Smooth muscle cell (in vitro differentiated cells): ENCODE results near the gene RARG. TPM values are rescaled to one million over a fixed set of nuclear protein-coding genes. Genes with fewer than 3 reads are reported as not detected.
"Not testable (repeated sequence)": the region's sequence is repeated elsewhere in the genome, so short reads cannot be mapped to it uniquely, and the experiment has no call there.

Source experiments
- DNase-seq: peaks from one replicate; lab custom pipeline; 2025; ENCODE audit not compliant: unreplicated experiment; lab: John Stamatoyannopoulos, UW
- H2AFZ ChIP-seq: fragments of 200-600 bp; sonication (generic); 2 replicates; pipeline ENCODE4 v1.6.0; 2016; ENCODE audit warnings: antibody characterized with exemption, low read depth, mild to moderate bottlenecking
- H3F3A ChIP-seq: fragments of 200-600 bp; sonication (generic); 2 replicates; pipeline ENCODE4 v1.6.0; 2017; ENCODE audit warnings: antibody characterized with exemption, low read depth
- H3K27ac ChIP-seq: fragments of 200-600 bp; sonication (generic); 2 replicates; pipeline ENCODE4 v1.5.1; 2016; ENCODE audit warnings: low read depth, mild to moderate bottlenecking
- H3K27me3 ChIP-seq: fragments of 200-600 bp; sonication (generic); 2 replicates; pipeline ENCODE4 v1.6.1; 2016; ENCODE audit warnings: low read depth, mild to moderate bottlenecking
- H3K36me3 ChIP-seq: fragments of 200-600 bp; sonication (generic); 2 replicates; pipeline ENCODE4 v1.5.1; 2016; ENCODE audit warnings: low read depth
- H3K4me1 ChIP-seq: fragments of 200-600 bp; sonication (generic); 2 replicates; pipeline ENCODE4 v1.5.1; 2016; ENCODE audit warnings: low read depth
- H3K4me2 ChIP-seq: fragments of 200-600 bp; sonication (generic); 2 replicates; pipeline ENCODE4 v1.6.0; 2016; ENCODE audit warnings: mild to moderate bottlenecking
- H3K4me3 ChIP-seq: fragments of 200-600 bp; sonication (generic); 2 replicates; pipeline ENCODE4 v1.5.1; 2016; ENCODE audit warnings: mild to moderate bottlenecking
- H3K79me2 ChIP-seq: fragments of 200-600 bp; sonication (generic); 2 replicates; pipeline ENCODE4 v1.6.0; 2016; ENCODE audit warnings: low read depth, mild to moderate bottlenecking
- H3K9ac ChIP-seq: fragments of 200-600 bp; sonication (generic); 2 replicates; pipeline ENCODE4 v1.6.0; 2016; ENCODE audit warnings: low read depth
- H3K9me3 ChIP-seq: fragments of 200-600 bp; sonication (generic); replicated peaks from 2 replicates; pipeline ENCODE4 v1.5.1; 2016; ENCODE audit warnings: low read depth
- H4K20me1 ChIP-seq: fragments of 200-600 bp; sonication (generic); 2 replicates; pipeline ENCODE4 v1.6.0; 2016; ENCODE audit warnings: low read depth
- WGBS: methylation state at CpG from one replicate; pipeline ENCODE4 v1.1.7; 2016; ENCODE audit warnings: low lambda C conversion rate; 5-methylcytosine and 5-hydroxymethylcytosine counted together
- polyA plus RNA-seq: library from polyadenylated mRNA; unstranded; fragments of >200 nt; fragmentation: Nextera tagmentation; extraction: Ambion mirVana; gene quantifications from 2 replicates; pipeline ENCODE4 v1.2.1, GENCODE V29; 2016
- total RNA-seq: library from RNA; depleted of rRNA; stranded (reverse); fragments of >200 nt; gene quantifications from 2 replicates; pipeline ENCODE4 v1.2.3, GENCODE V29; 2014
- TF ChIP-seq, protein P1 (sequence below): fragments of 200-600 bp; sonication (generic); IDR thresholded peaks from 2 replicates; pipeline ENCODE4 v1.5.1; 2017; ENCODE audit warnings: borderline replicate concordance, mild to moderate bottlenecking, antibody characterized with exemption; ENCODE audit not compliant: insufficient read depth, poor library complexity, severe bottlenecking

RARG gene
- total and polyA plus RNA-seq, 2 experiments from 2014 or later: 21.8 to 32.9 TPM

DNA sequence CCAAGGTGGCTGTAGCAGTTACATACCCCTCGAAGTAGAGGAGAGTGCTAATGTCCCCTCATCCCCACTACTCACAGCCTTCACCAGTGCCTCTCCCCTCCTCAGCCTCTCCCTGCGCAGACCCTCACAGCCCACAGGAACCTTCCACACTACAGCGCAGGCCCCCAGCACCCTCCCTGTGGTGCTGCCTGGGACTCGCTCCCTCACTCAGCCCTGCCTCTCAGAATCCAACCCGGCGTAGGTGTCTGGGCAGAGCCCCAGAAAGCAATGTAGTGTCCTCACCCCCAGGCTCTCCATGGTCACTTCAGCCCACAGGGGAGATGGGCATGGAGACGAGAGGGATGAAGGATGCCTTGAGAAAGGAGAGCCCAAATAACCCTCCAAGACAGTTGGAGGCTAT lies 62.4 kb downstream of the RARG start:
- Histone ChIP-seq H3F3A (no peaks in the 10 kb centered on the region), H3K4me2 (no peak overlapping the region), H3K36me3 (no peaks in the 10 kb centered on the region), H3K4me3 (no peak overlapping the region), H3K9ac (no peak overlapping the region), H3K4me1 (peaks cover under 1% of the 10 kb centered on the region), H3K79me2 (no peaks in the 10 kb centered on the region), H2AFZ (no peak overlapping the region), H3K27ac (no peak overlapping the region), H4K20me1 (no peaks in the 10 kb centered on the region), H3K9me3 (no peaks in the 10 kb centered on the region), H3K27me3 (no peaks in the 10 kb centered on the region)
- 98% methylated on average over 7 of the region's 7 CpGs for WGBS
- no peak for DNase-seq
- TF ChIP-seq, protein P1, sequence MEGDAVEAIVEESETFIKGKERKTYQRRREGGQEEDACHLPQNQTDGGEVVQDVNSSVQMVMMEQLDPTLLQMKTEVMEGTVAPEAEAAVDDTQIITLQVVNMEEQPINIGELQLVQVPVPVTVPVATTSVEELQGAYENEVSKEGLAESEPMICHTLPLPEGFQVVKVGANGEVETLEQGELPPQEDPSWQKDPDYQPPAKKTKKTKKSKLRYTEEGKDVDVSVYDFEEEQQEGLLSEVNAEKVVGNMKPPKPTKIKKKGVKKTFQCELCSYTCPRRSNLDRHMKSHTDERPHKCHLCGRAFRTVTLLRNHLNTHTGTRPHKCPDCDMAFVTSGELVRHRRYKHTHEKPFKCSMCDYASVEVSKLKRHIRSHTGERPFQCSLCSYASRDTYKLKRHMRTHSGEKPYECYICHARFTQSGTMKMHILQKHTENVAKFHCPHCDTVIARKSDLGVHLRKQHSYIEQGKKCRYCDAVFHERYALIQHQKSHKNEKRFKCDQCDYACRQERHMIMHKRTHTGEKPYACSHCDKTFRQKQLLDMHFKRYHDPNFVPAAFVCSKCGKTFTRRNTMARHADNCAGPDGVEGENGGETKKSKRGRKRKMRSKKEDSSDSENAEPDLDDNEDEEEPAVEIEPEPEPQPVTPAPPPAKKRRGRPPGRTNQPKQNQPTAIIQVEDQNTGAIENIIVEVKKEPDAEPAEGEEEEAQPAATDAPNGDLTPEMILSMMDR: no peak

DNA sequence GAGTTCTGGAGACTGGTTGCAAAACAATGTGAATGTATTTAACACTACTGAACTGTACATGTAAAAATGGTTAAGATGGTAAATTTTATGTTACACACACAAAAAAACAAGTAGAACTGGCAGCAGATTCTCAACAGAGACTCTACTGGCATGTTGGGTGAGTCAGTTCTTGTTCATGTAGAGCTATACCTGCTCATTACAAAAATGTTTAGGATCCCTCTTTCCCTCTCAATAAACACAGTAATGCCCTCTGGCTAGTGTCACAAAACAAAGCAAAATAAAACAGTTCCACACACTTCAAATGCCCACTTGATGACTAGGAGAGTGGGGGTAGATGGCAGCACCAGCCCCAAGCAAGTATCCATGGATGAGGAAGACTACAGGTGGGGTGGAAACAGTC lies 65.2 kb downstream of the RARG start:
- Histone ChIP-seq H3K36me3 (no peaks in the 10 kb centered on the region), H3F3A (no peaks in the 10 kb centered on the region), H3K4me3 (no peak overlapping the region), H3K4me2 (no peak overlapping the region), H3K27ac (no peak overlapping the region), H4K20me1 (no peaks in the 10 kb centered on the region), H3K79me2 (no peaks in the 10 kb centered on the region), H3K9me3 (no peaks in the 10 kb centered on the region), H2AFZ (no peak overlapping the region), H3K27me3 (no peaks in the 10 kb centered on the region), H3K4me1 (no peaks in the 10 kb centered on the region), H3K9ac (no peak overlapping the region)
- TF ChIP-seq, protein P1: no peak
- DNase-seq: no peak

DNA sequence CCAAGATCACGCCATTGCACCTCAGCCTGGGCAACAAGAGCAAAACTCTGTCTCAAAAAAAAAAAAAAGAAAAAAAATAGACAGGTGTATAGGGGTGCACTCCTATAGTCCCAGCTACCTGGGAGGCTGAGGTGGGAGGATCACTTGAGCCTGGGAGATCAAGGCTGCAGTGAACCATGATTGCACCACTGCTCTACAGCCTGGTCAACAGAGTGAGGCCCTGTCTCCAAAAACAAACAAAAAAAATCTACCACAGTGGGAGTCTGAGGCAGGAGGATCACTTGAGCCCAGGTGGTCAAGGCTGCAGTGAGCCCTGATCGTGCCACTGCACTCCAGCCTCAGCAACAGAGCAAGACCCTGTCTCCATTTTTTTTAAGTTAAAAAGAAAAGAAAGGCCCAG lies 69.0 kb downstream of the RARG start:
- not testable (repeated sequence) for H4K20me1 ChIP-seq, H3K27ac ChIP-seq, H3K9me3 ChIP-seq, H3K4me2 ChIP-seq, H3K9ac ChIP-seq, H3K36me3 ChIP-seq, H3K27me3 ChIP-seq, H3K79me2 ChIP-seq, H3K4me3 ChIP-seq, H3F3A ChIP-seq, DNase-seq, H2AFZ ChIP-seq, H3K4me1 ChIP-seq
- WGBS: 94% methylated on average over 2 of the region's 2 CpGs

DNA sequence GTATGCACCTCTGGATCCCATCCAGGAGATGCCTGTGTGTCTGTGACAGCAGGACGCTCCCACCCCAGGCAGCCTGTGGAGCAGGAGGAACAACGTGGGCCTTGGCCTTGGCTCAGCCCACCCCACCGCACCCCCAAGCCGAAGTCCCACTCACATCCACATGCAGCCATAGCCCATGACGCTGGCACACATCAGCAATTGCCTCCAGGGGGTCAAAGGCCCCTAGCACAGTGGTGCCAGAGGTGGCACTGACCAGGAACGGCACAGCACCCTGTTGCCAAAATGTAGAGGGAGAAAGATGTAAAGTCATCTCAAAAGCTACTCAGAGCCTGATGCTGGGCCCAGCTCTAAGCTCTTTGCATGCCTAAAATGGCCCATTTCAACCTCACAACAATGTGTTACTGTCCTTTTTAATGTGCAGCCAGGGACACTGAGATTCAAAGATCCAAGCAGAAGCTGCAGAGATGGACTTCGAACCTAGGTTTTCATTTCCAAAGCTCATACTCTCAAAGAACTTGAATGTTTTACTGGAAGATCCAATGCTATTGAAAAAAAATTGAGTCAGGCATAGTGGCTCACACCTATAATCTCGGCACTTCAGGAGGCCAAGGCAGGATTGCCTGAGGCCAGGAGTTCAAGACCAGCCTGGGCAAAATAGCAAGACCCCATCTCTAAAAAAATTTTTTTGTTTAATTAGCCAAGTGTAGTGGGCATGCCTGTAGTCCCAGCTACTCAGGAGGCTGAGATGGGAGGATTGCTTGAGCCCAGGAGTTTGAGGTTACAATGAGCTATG lies 70.7 kb downstream of the RARG start:
- DNase-seq: no peak

More for the DNA sequence above, 70.7 kb downstream of the RARG start:
- Histone ChIP-seq H3K9me3 (no peaks in the 10 kb centered on the region), H3K4me3 (no peak overlapping the region), H3K9ac (no peak overlapping the region), H3K36me3 (no peaks in the 10 kb centered on the region), H2AFZ (no peak overlapping the region), H3K4me1 (no peaks in the 10 kb centered on the region), H3K79me2 (no peaks in the 10 kb centered on the region), H3K27ac (no peak overlapping the region), H3K27me3 (no peaks in the 10 kb centered on the region), H3K4me2 (no peak overlapping the region), H4K20me1 (no peaks in the 10 kb centered on the region), H3F3A (no peaks in the 10 kb centered on the region)
- TF ChIP-seq, protein P1: no peak
- 92% methylated on average over 8 of the region's 8 CpGs for whole genome bisulfite sequencing
